Esophagus (tissue), 2 donors: ENCODE data around the gene ATP6V0C. TPM values are rescaled to one million over a fixed set of nuclear protein-coding genes. Genes with fewer than 3 reads are reported as not detected.
"Not testable (repeated sequence)": the region's sequence is repeated elsewhere in the genome, so short reads cannot be mapped to it uniquely, and the experiment has no call there.

Source experiments
- H3K27ac ChIP-seq, 2 donors: one replicate each; pipeline ENCODE4 v1.5.1; 2013; ENCODE audit warnings: low read depth in 2 of 2, mild to moderate bottlenecking in 2 of 2, inconsistent platforms in 1 of 2, low read length in 1 of 2, moderate library complexity in 1 of 2
- H3K27me3 ChIP-seq, 2 donors: one replicate each; pipeline ENCODE4 v1.6.1; 2013; ENCODE audit warnings: low read length in 2 of 2, control low read depth in 1 of 2, mild to moderate bottlenecking in 1 of 2; ENCODE audit not compliant: insufficient read depth in 2 of 2, control insufficient read depth in 1 of 2
- H3K36me3 ChIP-seq, 2 donors: one replicate each; pipeline ENCODE4 v1.6.1; 2013; ENCODE audit warnings: low read length in 1 of 2; ENCODE audit not compliant: control insufficient read depth in 2 of 2, insufficient read depth in 2 of 2
- H3K4me1 ChIP-seq, 2 donors: one replicate each; pipeline ENCODE4 v1.6.1; 2013; ENCODE audit warnings: low read length in 1 of 2; ENCODE audit not compliant: control insufficient read depth in 2 of 2, insufficient read depth in 2 of 2
- H3K4me3 ChIP-seq, 2 donors: one replicate each; pipeline ENCODE4 v1.5.1; 2013; ENCODE audit warnings: low read length in 2 of 2, mild to moderate bottlenecking in 2 of 2, low read depth in 1 of 2, moderate library complexity in 1 of 2
- H3K9me3 ChIP-seq, 2 donors: one replicate each; pipeline ENCODE4 v1.6.1; 2013; ENCODE audit warnings: mild to moderate bottlenecking in 2 of 2, low read depth in 1 of 2, low read length in 1 of 2, moderate library complexity in 1 of 2; ENCODE audit not compliant: control insufficient read depth in 2 of 2, insufficient read depth in 1 of 2
- WGBS, 2 donors: extraction: QIAGEN DNeasy Blood & Tissue Kit; methylation state at CpG; one replicate each; pipeline ENCODE4 v1.1.7; 2013; 5-methylcytosine and 5-hydroxymethylcytosine counted together
- polyA plus RNA-seq, 2 donors: library from polyadenylated mRNA; stranded (reverse); fragments of 200-250 nt; gene quantifications; one replicate each; pipeline ENCODE4 v1.2.3, GENCODE V29; 2013
- donor health status: healthy with polysubstance abuse.
- donor health status: Bipolar disorder and iron deficiency.

ATP6V0C gene
- polyA plus RNA-seq, 2 donors = 196 to 214 TPM

- peak overlapping the region; percentile 36 to 74 for H3K27ac ChIP-seq
- peaks cover 8 to 25% of the 10 kb centered on the region in 2 donors for H3K4me1 ChIP-seq
- H3K4me3 ChIP-seq = peak overlapping the region; percentile 46 to 69
- peaks cover 0 to 4% of the 10 kb centered on the region in 2 donors for H3K27me3 ChIP-seq
- 0% methylated on average over 70 to 100 of the region's 100 CpGs for WGBS, 2 donors
- no peaks in the 10 kb centered on the region for H3K9me3 ChIP-seq
- no peaks in the 10 kb centered on the region for H3K36me3 ChIP-seq
Measured at GRCh38 chr16:2473999-2474876, 39.5 kb upstream of the ATP6V0C start.

- Histone ChIP-seq H3K27me3 (peaks cover 0 to 4% of the 10 kb centered on the region in 2 donors), H3K4me1 (peaks cover 8 to 25% of the 10 kb centered on the region in 2 donors), H3K27ac (peak within 1 kb of the TSS; percentile 36 to 74), H3K4me3 (peak within 1 kb of the TSS; percentile 46 to 69), H3K36me3 (no peaks in the 10 kb centered on the region), H3K9me3 (no peaks in the 10 kb centered on the region)
- 1% methylated on average over 42 to 77 of the region's 77 CpGs for WGBS, 2 donors
Measured at GRCh38 chr16:2474877-2475412, 38.8 kb upstream of the ATP6V0C start, which contains the start of gene TBC1D24. Gene TBC1D24, plus strand, starts transcription at chr16:2475127. Its CDS starts 21,022 bp downstream, at chr16:2496149.

- Histone ChIP-seq H3K27me3 (peaks cover 0 to 4% of the 10 kb centered on the region in 2 donors), H3K9me3 (no peaks in the 10 kb centered on the region), H3K4me1 (peaks cover 8 to 25% of the 10 kb centered on the region in 2 donors), H3K27ac (no peak overlapping the region), H3K36me3 (no peaks in the 10 kb centered on the region), H3K4me3 (peak overlapping the region; percentile 46 to 69)
- 10 to 12% methylated on average over 51 to 55 of the region's 55 CpGs for WGBS, 2 donors
Measured at GRCh38 chr16:2475413-2476344, 38.1 kb upstream of the ATP6V0C start.

GRCh38 chr16:2476345-2476720 lies 37.4 kb upstream of the ATP6V0C start:
- H3K4me3 ChIP-seq = no peak overlapping the region
- peaks cover 8 to 27% of the 10 kb centered on the region in 2 donors for H3K4me1 ChIP-seq
- H3K27me3 ChIP-seq = peaks cover 0 to 2% of the 10 kb centered on the region in 2 donors
- no peak overlapping the region for H3K27ac ChIP-seq
- H3K9me3 ChIP-seq = no peaks in the 10 kb centered on the region
- H3K36me3 ChIP-seq = no peaks in the 10 kb centered on the region
- WGBS, 2 donors = 80 to 94% methylated on average over 9 of the region's 9 CpGs

GRCh38 chr16:2476741-2477140 lies 37.0 kb upstream of the ATP6V0C start:
- no peaks in the 10 kb centered on the region for H3K9me3 ChIP-seq
- WGBS, 2 donors = 73 to 90% methylated on average over 3 of the region's 3 CpGs
- peaks cover 5 to 23% of the 10 kb centered on the region in 2 donors for H3K4me1 ChIP-seq
- H3K27me3 ChIP-seq = peaks cover 0 to 2% of the 10 kb centered on the region in 2 donors
- H3K27ac ChIP-seq = no peak overlapping the region
- no peak overlapping the region for H3K4me3 ChIP-seq
- H3K36me3 ChIP-seq = no peaks in the 10 kb centered on the region

- no peaks in the 10 kb centered on the region for H3K9me3 ChIP-seq
- H3K4me3 ChIP-seq = no peak overlapping the region
- no peaks in the 10 kb centered on the region for H3K36me3 ChIP-seq
- H3K27ac ChIP-seq = no peak overlapping the region
- H3K27me3 ChIP-seq = no peaks in the 10 kb centered on the region
- peaks cover 4 to 17% of the 10 kb centered on the region in 2 donors for H3K4me1 ChIP-seq
- 89 to 97% methylated on average over 3 of the region's 3 CpGs for WGBS, 2 donors
Measured at GRCh38 chr16:2477327-2477726, 36.4 kb upstream of the ATP6V0C start.

GRCh38 chr16:2478279-2478678 lies 35.5 kb upstream of the ATP6V0C start:
- WGBS, 2 donors = 67 to 73% methylated on average over 8 of the region's 8 CpGs
- Histone ChIP-seq H3K9me3 (no peaks in the 10 kb centered on the region), H3K27me3 (no peaks in the 10 kb centered on the region), H3K4me1 (peaks cover 4 to 19% of the 10 kb centered on the region in 2 donors), H3K36me3 (no peaks in the 10 kb centered on the region), H3K4me3 (no peak overlapping the region), H3K27ac (no peak overlapping the region)

GRCh38 chr16:2479996-2480395 lies 33.8 kb upstream of the ATP6V0C start:
- H3K36me3 ChIP-seq, H3K4me3 ChIP-seq, H3K9me3 ChIP-seq, H3K27ac ChIP-seq, H3K27me3 ChIP-seq: not testable (repeated sequence)
- 94% methylated on average over 10 of the region's 10 CpGs for WGBS, 2 donors
- H3K4me1 ChIP-seq = peaks cover 4 to 12% of the 10 kb centered on the region in 2 donors

- Histone ChIP-seq H3K36me3 (no peaks in the 10 kb centered on the region), H3K27ac (peak overlapping the region; percentile 4 to 11), H3K4me3 (no peak overlapping the region), H3K27me3 (no peaks in the 10 kb centered on the region), H3K4me1 (peaks cover 0 to 7% of the 10 kb centered on the region in 2 donors), H3K9me3 (no peaks in the 10 kb centered on the region)
- whole genome bisulfite sequencing, 2 donors = 52 to 54% methylated on average over 12 of the region's 12 CpGs
Measured at GRCh38 chr16:2480948-2481347, 32.8 kb upstream of the ATP6V0C start.
